Omental fat pad (tissue), 4 donors: ENCODE results near the gene MUC6. TPM values are rescaled to one million over a fixed set of nuclear protein-coding genes. Genes with fewer than 3 reads are reported as not detected.

Experiments
- ATAC-seq: fragments of 150-250 bp; one replicate; pipeline ENCODE4 v1.9.1; 2016; ENCODE audit warnings: mild to moderate bottlenecking, moderate library complexity; ENCODE audit not compliant: low FRiP score
- DNase-seq: peaks from one replicate; pipeline ENCODE4 v3.0.0-alpha.2; 2019; ENCODE audit warnings: low spot score
- total RNA-seq, 4 donors: library from RNA; depleted of rRNA; stranded (reverse); fragments of >200 nt; gene quantifications; one replicate each; pipeline ENCODE4 v1.1.0, GENCODE V29; 2016
- TF ChIP-seq, protein P1 (sequence below), 3 donors: fragments of 450-650 bp; IDR thresholded peaks; one replicate each; pipeline ENCODE4 v1.5.1; 2016 to 2017; ENCODE audit warnings: antibody characterized with exemption in 3 of 3, mild to moderate bottlenecking in 3 of 3, moderate library complexity in 2 of 3

Gene MUC6
- total RNA-seq, 4 donors from 2014 or later = not detected

DNA sequence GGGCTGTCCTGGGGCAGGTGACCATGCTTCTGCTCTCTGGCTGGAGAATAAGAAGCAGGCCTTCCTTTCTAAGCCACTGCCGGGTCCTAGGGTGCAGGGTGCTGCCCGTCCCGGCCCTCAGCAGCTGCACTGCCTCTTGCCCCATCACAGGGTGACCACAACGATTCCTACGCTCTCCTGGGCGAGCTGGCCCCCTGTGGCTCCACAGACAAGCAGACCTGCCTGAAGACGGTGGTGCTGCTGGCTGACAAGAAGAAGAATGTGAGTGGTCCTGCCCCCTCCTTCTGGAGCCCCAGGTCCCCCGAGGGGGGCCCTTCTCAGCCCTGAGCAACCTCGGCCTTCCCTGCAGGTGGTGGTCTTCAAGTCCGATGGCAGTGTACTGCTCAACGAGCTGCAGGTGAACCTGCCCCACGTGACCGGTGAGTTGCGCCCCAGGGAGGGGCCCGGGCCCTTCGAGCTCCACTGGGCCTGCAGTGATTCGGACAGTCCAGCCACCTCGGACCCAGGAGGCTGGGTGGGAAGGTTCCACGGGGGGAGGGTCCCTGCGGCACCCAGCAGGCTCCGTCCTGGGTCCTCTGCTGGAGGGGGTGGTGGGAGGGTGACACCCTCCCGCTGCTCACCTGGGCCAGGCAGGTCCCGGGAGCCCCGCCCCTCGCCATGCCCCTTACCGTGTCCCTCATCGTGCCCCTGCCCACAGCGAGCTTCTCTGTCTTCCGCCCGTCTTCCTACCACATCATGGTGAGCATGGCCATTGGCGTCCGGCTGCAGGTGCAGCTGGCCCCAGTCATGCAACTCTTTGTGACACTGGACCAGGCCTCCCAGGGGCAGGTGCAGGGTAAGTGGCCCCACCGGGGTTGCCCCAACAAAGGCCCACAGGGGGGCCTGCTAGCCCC is 46.5 kb upstream of the MUC6 start:
- ATAC-seq (no peak), DNase-seq (no peak)
- TF ChIP-seq, protein P1, sequence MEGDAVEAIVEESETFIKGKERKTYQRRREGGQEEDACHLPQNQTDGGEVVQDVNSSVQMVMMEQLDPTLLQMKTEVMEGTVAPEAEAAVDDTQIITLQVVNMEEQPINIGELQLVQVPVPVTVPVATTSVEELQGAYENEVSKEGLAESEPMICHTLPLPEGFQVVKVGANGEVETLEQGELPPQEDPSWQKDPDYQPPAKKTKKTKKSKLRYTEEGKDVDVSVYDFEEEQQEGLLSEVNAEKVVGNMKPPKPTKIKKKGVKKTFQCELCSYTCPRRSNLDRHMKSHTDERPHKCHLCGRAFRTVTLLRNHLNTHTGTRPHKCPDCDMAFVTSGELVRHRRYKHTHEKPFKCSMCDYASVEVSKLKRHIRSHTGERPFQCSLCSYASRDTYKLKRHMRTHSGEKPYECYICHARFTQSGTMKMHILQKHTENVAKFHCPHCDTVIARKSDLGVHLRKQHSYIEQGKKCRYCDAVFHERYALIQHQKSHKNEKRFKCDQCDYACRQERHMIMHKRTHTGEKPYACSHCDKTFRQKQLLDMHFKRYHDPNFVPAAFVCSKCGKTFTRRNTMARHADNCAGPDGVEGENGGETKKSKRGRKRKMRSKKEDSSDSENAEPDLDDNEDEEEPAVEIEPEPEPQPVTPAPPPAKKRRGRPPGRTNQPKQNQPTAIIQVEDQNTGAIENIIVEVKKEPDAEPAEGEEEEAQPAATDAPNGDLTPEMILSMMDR (IDR thresholded peaks at IDR 0.05) = no peak

DNA sequence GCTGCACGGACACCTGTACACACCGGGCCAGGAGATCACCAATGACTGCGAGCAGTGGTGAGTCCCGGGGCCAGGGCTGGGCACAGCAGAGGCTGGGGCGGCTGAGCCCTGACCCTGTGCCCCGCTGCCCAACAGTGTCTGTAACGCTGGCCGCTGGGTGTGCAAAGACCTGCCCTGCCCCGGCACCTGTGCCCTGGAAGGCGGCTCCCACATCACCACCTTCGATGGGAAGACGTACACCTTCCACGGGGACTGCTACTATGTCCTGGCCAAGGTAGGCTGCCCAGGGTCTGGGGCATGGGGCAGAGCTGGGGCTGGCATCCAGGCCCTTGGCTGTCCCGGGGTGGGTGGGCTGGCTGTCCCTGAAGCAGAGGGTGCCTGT is 45.8 kb upstream of the MUC6 start:
- DNase-seq = no peak
- TF ChIP-seq, protein P1 (IDR thresholded peaks at IDR 0.05) = no peak
- no peak for ATAC-seq

DNA sequence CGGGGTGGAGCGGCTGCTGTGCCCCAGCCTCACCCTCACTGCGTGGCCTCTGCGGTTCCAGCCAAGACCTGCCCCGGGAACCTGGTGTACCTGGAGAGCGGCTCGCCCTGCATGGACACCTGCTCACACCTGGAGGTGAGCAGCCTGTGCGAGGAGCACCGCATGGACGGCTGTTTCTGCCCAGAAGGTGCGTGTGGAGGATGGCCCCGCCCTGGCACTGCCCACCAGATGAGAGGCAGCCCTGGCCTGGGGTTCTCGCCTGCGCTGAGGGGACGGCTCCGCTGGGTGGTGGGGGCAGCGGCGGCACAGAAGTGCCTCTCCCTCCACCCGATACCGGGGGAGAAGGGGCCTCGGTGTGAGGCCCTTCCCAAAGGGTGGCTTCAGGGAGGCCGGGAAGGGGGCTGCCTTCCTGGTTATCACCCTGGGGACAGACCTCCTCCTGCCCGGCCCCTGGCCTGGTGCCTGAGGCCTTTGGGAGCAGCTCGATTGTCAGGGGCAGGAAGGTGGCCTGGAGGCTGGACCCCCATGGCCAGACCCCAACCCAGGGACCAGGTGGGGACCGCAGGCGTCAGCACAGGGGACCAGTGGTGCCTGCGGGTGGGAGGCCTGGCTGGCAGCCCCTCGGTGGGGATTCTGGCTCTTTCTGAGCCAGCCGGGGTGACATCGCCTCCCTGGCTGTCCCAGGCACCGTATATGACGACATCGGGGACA is 45.2 kb upstream of the MUC6 start:
- ATAC-seq (no peak), DNase-seq (no peak)

DNA sequence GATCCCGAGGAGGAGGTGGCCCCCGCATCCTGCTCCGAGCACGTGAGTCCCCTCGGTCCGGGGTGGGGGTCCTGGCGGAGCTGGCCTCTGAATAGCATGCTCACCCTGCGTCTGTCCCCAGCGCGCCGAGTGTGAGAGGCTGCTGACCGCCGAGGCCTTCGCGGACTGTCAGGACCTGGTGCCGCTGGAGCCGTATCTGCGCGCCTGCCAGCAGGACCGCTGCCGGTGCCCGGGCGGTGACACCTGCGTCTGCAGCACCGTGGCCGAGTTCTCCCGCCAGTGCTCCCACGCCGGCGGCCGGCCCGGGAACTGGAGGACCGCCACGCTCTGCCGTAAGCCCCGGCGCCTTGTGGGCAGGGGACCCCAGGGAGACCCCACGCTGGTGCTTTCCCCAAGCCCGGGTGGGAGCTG is 41.7 kb upstream of the MUC6 start:
- DNase-seq (no peak), ATAC-seq (no peak)
- TF ChIP-seq, protein P1 (IDR thresholded peaks at IDR 0.05) = no peak

More for the DNA sequence above, 45.2 kb upstream of the MUC6 start:
- TF ChIP-seq, protein P1 (IDR thresholded peaks at IDR 0.05) = no peak

DNA sequence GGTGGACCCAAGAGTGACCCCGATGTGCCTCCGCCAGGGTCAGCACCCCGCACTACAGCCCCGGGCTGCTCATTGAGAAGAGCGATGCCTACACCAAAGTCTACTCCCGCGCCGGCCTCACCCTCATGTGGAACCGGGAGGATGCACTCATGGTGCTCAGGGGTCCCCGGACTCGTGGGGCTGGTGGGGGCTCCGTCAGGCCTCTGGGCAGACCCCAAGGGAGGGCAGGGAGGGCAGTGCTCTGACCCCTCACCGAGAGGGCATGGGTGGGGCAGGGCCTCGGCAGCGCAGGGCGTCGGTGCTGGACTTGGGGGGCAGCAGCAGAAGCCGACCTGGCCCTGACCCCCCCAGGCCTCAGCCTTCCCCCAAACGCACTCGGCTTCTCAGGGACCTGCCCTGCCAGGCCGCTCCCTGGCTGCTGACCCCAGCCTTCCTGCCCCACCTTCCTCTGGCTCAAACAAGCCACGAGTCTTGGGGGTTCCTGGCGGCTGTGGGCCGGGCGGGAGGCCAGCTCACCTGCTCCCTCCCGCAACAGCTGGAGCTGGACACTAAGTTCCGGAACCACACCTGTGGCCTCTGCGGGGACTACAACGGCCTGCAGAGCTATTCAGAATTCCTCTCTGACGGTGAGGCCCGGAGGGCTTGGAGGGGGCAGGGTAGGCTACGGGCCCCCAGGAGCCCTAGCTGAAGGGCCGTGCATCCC is 41.0 kb upstream of the MUC6 start:
- ATAC-seq (no peak), DNase-seq (no peak)
- TF ChIP-seq, protein P1 (IDR thresholded peaks at IDR 0.05) = no peak

DNA sequence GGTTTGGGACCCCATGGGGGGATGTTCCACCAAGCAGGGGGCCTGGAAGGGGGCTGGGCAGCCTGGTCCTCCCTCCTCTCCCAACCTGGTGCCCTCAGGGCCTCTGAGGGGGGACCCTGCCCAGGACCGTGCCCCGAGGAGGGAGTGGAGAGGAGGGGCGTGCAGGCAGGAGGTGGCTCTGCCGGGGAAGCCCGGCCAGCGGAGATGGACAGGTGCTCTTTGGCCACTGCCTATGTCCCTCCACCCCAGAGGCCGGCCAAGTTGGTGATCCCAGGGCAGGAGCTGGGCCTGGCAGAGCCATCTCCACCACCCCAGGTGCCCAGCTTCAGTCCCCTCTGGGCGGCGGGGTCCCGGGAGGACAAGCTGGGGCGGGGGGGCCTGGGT is 40.5 kb upstream of the MUC6 start:
- DNase-seq = no peak
- TF ChIP-seq, protein P1 (IDR thresholded peaks at IDR 0.05) = no peak
- no peak for ATAC-seq
